ENCODE results near the gene MON2. TPM values are rescaled to one million over a fixed set of nuclear protein-coding genes. Genes with fewer than 3 reads are reported as not detected.

MON2 gene
- total RNA-seq, 1 donor from 2014 or later, result 62.3 TPM

DNA sequence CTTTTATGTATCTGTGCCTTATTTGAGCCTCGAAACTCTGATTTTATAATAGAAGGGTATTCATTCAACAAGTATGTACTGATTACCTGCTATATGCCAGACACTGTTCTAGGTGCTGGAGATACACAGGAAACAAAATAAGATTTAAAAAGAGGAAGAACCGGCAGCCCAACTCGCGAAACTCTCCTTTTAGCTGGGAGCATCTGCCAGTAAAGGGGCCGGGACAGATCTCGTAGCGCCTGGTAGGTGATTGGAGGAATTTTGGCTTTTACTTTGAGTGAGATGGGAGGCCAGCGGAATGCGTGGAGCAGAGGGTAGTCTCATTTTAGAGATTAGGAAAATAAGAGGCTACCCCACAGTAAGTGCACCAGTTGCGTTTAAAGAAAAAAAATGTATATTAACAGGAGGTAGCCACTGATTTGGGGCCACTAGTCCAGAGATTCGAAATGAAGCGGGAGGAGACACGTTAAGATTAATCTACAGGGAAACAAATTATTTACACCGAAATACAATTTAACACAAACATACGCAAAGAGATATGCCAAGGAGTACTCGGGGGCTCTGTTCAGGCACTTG, 520 bp upstream of the MON2 start:
- Histone ChIP-seq H2AFZ (replicated peaks) (peak overlapping the region; percentile 99), H4K20me1 (ENCODE audit: low read depth) (peaks cover 7% of the 10 kb centered on the region), H3F3A (ENCODE audit: low read depth) (peaks cover 9% of the 10 kb centered on the region), H3K36me3 (no peaks in the 10 kb centered on the region), H3K27me3 (no peaks in the 10 kb centered on the region), H3K79me2 (ENCODE audit: low read depth) (peaks cover 45% of the 10 kb centered on the region), H3K27ac (no peak overlapping the region), H3K4me2 (peak overlapping the region; percentile 94), H3K9ac (no peak overlapping the region), H3K9me3 (ENCODE audit: low read depth) (no peaks in the 10 kb centered on the region), H3K4me1 (peaks cover 24% of the 10 kb centered on the region), H3K4me3 (peak overlapping the region; percentile 85)
- peak; percentile 61 for DNase-seq (ENCODE audit: low spot score)
- Mint-ChIP-seq H3K27me3 (ENCODE audit: insufficient read depth, low read depth) (no peaks in the 10 kb centered on the region), H3K36me3 (no peaks in the 10 kb centered on the region), H3K4me1 (peaks cover 18% of the 10 kb centered on the region), H3K4me3 (peak overlapping the region; percentile 95), H3K9me3 (peaks cover 15% of the 10 kb centered on the region), H3K27ac (peak overlapping the region; percentile 26)
- no peak for TF ChIP-seq EZH2 (IDR thresholded peaks at IDR 0.05)
- no peak for TF ChIP-seq EZH2phosphoT487 (IDR thresholded peaks at IDR 0.05)
- TF ChIP-seq, protein P1, sequence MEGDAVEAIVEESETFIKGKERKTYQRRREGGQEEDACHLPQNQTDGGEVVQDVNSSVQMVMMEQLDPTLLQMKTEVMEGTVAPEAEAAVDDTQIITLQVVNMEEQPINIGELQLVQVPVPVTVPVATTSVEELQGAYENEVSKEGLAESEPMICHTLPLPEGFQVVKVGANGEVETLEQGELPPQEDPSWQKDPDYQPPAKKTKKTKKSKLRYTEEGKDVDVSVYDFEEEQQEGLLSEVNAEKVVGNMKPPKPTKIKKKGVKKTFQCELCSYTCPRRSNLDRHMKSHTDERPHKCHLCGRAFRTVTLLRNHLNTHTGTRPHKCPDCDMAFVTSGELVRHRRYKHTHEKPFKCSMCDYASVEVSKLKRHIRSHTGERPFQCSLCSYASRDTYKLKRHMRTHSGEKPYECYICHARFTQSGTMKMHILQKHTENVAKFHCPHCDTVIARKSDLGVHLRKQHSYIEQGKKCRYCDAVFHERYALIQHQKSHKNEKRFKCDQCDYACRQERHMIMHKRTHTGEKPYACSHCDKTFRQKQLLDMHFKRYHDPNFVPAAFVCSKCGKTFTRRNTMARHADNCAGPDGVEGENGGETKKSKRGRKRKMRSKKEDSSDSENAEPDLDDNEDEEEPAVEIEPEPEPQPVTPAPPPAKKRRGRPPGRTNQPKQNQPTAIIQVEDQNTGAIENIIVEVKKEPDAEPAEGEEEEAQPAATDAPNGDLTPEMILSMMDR (IDR thresholded peaks at IDR 0.05), result no peak

DNA sequence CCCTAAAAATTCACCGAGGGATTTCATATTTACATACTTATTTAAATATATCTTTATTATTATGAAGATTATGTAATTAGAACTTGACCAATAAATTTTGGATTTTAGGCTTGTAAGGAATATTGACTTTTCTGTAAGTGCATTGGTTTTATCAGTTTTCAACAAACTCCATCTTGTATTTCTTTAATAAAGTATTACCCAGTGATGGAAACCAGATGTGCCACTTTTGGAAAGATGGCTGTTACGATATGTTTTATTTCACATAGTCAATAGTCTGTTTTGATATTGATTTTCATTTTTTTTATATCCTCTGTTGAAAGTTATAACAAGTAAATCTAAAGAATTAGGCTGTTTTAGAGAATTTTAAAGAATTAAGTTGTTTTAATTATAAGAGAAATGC, 1.8 kb downstream of the MON2 start:
- no peak for DNase-seq (ENCODE audit: low spot score)
- Histone ChIP-seq H3F3A (ENCODE audit: low read depth) (peaks cover 9% of the 10 kb centered on the region), H3K9ac (no peak overlapping the region), H4K20me1 (ENCODE audit: low read depth) (peaks cover 17% of the 10 kb centered on the region), H3K27ac (no peak overlapping the region), H3K4me3 (peak overlapping the region; percentile 85), H2AFZ (replicated peaks) (no peak overlapping the region), H3K27me3 (no peaks in the 10 kb centered on the region), H3K9me3 (ENCODE audit: low read depth) (no peaks in the 10 kb centered on the region), H3K4me1 (peaks cover 24% of the 10 kb centered on the region), H3K79me2 (ENCODE audit: low read depth) (peaks cover 68% of the 10 kb centered on the region), H3K36me3 (no peaks in the 10 kb centered on the region), H3K4me2 (peak overlapping the region; percentile 94)
- H3K36me3 Mint-ChIP-seq, result no peaks in the 10 kb centered on the region
- peaks cover 7% of the 10 kb centered on the region for H3K9me3 Mint-ChIP-seq
- no peaks in the 10 kb centered on the region for H3K27me3 Mint-ChIP-seq (ENCODE audit: insufficient read depth, low read depth)
- H3K4me1 Mint-ChIP-seq, result peaks cover 18% of the 10 kb centered on the region
- TF ChIP-seq EZH2phosphoT487 (IDR thresholded peaks at IDR 0.05) (no peak), EZH2 (IDR thresholded peaks at IDR 0.05) (no peak)
- TF ChIP-seq, protein P1 (IDR thresholded peaks at IDR 0.05), result no peak
- H3K4me3 Mint-ChIP-seq, result peak overlapping the region; percentile 95
- H3K27ac Mint-ChIP-seq, result no peak overlapping the region

DNA sequence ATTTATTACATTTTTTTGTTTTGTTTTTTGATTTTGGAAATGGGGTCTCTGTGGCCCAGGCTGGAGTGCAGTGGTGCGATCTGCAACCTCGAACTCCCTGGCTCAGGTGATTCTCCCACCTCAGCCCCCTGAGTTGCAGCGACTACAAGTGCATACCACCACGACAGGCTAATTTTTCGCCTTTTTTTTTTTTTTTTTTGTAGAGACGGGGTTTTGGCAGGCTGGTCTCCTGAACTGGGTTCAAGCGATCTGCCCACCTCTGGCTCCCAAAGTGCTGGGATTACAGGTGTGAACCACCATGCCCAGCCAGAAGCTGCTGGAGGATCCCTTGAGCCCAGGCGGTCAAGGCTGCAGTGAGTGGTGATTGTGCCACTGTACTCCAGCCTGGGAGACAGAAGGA, 2.3 kb downstream of the MON2 start:
- Histone ChIP-seq H2AFZ (replicated peaks) (no peak overlapping the region), H3K79me2 (ENCODE audit: low read depth) (peaks cover 69% of the 10 kb centered on the region), H4K20me1 (ENCODE audit: low read depth) (peaks cover 17% of the 10 kb centered on the region), H3K9me3 (ENCODE audit: low read depth) (no peaks in the 10 kb centered on the region), H3K4me3 (peak overlapping the region; percentile 85), H3K27ac (no peak overlapping the region), H3K4me1 (peaks cover 24% of the 10 kb centered on the region), H3K9ac (no peak overlapping the region), H3K36me3 (no peaks in the 10 kb centered on the region), H3F3A (ENCODE audit: low read depth) (peaks cover 9% of the 10 kb centered on the region), H3K27me3 (no peaks in the 10 kb centered on the region), H3K4me2 (peak overlapping the region; percentile 94)
- no peak overlapping the region for H3K27ac Mint-ChIP-seq
- H3K4me1 Mint-ChIP-seq, result peaks cover 18% of the 10 kb centered on the region
- H3K9me3 Mint-ChIP-seq, result peaks cover 2% of the 10 kb centered on the region
- H3K36me3 Mint-ChIP-seq, result peaks cover 1% of the 10 kb centered on the region
- TF ChIP-seq EZH2phosphoT487 (IDR thresholded peaks at IDR 0.05) (no peak), EZH2 (IDR thresholded peaks at IDR 0.05) (no peak)
- TF ChIP-seq, protein P1 (IDR thresholded peaks at IDR 0.05), result no peak
- H3K4me3 Mint-ChIP-seq, result peak overlapping the region; percentile 51
- DNase-seq (ENCODE audit: low spot score), result no peak
- H3K27me3 Mint-ChIP-seq (ENCODE audit: insufficient read depth, low read depth), result no peaks in the 10 kb centered on the region

Measured in neural progenitor cell (in vitro differentiated cells).